IPS DF 4.7 (cell line): Measurements from ENCODE around the gene AOAH.
"Not testable (repeated sequence)": the region's sequence is repeated elsewhere in the genome, so short reads cannot be mapped to it uniquely, and the experiment has no call there.

ENCODE experiments used
- DNase-seq: peaks from one replicate; pipeline ENCODE4 v3.0.0-alpha.2; 2013; ENCODE audit warnings: low spot score; ENCODE audit errors: extremely low read depth

The AOAH gene

DNA sequence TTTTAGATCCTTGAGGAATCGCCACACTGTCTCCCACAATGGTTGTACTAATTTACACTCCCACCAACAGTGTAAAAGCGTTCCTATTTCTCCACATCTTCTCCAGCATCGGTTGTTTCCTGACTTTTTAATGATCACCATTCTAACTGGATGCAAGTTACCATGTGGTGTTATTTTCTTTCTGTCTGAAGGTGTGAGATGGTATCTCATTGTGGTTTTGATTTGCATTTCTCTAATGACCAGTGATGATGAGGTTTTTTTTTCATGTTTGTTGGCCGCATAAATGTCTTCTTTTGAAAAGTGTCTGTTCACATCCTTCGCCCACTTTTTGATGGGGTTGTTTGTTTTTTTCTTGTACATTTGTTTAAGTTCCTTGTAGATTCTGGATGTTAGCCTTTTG lies 20.4 kb downstream of the AOAH start:
- DNase-seq, result not testable (repeated sequence)

DNA sequence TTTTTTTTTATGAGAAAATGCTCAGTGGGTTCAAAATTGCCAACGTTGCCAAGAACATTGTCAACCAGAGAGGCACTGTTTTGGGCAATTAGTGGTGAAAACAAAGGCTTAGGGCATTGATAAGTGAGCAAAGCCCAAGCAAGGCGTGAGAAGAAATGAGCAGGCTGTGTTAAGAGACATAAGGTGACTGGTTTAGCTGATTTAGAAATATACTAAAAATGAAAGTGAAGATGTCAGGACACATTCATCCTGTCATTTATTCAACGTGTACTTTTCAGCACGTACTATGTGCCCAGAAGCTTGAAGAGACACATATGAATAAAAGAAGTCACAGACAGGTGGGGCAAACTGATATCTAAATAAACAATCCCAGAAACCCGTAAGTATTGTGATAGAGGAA lies 31.8 kb downstream of the AOAH start:
- no peak for DNase-seq

- DNase-seq, result no peak
These were observed 32.3 kb downstream of the AOAH start for GRCh38 chr7:36691983-36692382.

- DNase-seq, result no peak
These were observed 33.6 kb downstream of the AOAH start for GRCh38 chr7:36690514-36691187.

DNA sequence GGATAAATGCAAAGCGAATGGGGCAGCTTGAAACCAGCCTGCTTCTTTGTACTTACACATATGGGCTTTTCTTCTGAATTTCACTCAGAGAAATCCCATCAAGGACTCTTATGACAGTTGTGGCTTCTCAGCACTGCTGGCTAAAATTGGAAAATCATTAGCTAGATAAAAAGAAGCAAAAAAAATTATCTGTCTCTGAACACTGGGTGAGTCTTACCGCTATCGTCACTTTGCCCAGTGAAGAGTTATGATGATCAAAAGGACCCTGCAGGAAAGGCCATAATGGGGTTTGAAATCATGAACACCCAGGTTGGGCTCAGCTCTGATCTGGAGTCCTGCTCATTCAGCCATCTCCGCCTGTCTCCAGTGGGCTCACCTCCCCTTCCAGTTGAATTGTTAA lies 34.3 kb downstream of the AOAH start:
- no peak for DNase-seq

GRCh38 chr7:36686499-36686898 lies 37.8 kb downstream of the AOAH start:
- no peak for DNase-seq

DNA sequence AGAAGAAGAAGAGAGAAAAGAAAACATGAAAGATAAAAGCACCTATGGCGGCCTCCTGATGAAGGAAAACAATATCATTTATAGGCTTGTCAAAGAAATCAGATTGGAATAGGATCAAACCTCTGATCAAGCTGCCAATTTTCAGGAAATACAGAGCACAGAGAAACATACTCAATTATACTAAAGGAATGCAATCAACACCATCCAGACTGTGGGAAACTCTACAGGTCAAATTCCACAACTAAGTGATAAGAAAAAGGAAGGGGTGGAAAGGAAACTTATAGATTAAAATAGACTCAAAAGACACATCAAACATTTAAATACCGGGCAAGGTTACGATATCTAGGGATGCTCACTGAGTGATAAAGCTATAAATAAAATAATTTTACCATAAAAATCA lies 39.3 kb downstream of the AOAH start:
- no peak for DNase-seq

DNA sequence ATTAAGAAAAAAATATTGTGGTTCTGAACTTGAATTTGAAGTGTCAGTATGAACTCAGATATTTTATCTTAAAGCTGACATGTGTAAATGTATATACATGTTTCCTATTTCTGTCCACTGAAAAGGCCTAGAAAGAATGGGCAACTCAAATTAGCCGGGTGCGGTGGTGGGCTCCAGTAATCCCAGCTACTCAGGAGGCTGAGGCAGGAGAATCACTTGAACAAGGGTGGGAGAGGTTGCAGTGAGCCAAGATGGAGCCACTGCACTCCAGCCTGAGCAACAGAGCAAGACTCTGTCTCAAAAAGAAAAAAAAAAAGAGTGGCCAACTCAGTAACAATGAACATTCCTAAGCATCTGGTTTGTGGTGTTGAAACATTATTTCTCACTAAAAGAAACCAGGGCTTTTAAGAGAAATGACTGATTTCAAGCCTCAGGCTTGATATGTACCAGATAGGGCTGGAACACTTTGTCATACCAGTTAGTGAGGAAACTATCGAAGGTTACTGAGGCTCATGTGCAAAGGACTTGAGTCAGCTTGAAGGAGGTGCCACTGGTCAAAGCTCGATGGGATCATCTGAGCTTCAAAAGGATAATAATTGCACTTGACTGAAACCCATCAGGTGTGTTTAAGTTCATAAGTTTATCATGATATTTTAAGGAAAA lies 40.5 kb downstream of the AOAH start:
- DNase-seq, result no peak

- DNase-seq, result no peak
These were observed 41.2 kb downstream of the AOAH start for GRCh38 chr7:36683111-36683510.

DNA sequence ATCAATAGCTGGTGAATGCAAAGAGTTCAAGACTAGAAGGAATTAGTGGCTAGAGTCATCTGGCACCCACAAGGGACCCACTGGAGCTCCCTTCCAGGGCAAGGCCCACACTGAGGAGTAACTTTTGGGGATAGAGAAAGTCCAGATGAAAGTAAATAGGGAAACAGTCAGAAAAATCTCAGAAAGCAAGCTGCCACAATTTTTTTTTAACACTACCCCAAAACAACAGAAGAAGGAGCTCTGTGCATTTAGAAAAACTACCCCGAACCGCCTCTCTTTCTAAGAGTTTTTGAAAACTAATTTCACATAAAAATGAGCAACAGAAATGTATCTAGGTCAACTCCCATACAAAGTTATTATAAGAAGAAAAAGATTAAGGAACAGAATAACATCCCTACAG lies 42.2 kb downstream of the AOAH start:
- no peak for DNase-seq

- DNase-seq, result no peak
These were observed 46.4 kb downstream of the AOAH start for GRCh38 chr7:36677769-36678437.

DNA sequence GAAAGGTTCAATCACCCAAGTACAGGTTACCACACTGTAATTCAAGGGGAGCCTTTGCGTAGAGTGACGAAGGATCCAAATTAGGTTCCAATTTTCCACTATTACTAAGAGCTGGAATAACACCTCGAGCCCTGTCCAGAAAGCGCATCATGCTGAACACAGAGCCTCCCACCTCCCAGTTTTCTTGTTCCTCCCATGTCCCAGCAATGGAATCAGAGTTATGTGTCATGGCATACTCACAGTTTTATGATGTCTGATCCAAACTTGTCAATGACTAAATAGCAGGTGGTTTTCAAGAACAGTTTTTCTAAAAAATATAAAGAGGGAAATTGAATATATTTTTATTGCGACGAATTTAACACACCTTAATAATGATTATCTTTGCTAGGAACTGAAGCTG lies 50.6 kb downstream of the AOAH start:
- no peak for DNase-seq

DNA sequence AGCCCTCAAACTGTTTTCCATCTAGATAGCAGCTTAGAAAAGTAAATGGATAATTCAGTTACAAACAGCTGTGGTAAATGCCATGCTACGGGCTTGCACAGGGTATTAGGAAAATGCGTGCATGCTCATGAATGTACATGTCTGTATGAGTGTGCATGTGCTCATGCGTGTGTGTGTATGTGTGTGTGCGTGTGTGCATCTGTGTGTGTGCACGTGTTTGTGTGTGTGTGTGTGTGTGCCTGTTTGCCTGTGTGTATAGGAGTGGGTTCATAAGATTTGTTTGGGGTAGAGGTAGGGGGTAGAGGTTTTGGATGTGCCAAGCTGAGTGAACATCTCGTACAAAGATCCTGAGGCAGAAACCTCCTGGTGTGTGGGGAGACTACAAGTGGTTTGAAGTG lies 52.9 kb downstream of the AOAH start:
- DNase-seq, result no peak

DNA sequence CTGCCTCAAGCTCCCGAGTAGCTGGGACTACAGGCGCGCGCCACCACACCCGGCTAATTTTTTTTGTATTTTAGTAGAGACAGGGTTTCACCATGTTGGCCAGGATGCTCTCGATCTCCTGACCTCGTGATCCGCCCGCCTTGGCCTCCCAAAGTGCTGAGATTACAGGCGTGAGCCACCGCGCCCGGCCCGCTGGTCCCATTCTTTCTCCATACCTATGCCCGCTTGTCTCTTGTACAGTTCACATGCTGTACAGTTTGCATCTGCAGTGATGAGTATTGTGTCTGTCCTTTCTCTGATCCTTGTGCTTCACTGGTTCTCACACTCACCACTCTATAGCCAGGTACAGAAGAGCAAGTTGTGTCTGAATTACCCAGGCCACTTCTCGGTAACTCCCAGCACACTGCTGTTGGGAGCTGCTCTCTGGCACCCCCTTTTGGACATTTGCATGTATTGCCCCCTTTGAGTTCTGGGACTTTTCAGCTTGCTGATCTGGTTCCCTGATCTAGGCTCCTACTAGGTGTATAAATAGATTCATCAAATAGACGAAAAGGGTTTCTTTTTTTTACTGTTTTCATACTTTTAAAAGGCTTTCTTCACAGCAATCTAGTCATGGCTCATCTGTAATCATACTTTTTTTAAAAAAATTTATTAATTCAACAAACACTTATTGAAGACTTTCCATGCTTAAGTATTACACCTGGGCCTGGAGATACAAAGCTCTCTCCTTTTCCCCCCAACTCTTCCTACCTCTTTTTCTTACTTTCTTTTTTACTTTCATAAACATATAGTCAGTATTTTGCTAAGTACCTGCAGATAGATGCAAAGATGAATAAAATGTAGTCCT lies 53.5 kb downstream of the AOAH start:
- peak; percentile 68 for DNase-seq

DNA sequence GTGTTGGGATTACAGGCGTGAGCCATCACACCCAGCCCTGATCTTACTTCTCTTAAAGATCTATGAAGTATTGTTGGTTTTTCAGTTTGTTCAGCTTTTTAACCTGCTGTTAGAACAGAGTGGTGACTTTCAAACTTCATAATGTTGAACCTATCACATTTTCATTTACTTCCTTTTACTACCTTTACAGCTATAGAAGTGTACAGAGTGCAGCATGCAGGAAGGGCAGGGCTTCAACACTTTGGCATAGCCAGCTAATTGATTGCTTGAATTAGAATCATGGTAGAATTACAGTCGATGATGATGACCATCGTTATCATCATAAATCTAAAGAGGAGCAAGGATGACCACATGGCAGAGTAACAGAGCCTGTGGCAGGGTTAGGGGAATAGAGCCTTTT lies 55.5 kb downstream of the AOAH start:
- no peak for DNase-seq

GRCh38 chr7:36668080-36668479 lies 56.2 kb downstream of the AOAH start:
- DNase-seq, result no peak

DNA sequence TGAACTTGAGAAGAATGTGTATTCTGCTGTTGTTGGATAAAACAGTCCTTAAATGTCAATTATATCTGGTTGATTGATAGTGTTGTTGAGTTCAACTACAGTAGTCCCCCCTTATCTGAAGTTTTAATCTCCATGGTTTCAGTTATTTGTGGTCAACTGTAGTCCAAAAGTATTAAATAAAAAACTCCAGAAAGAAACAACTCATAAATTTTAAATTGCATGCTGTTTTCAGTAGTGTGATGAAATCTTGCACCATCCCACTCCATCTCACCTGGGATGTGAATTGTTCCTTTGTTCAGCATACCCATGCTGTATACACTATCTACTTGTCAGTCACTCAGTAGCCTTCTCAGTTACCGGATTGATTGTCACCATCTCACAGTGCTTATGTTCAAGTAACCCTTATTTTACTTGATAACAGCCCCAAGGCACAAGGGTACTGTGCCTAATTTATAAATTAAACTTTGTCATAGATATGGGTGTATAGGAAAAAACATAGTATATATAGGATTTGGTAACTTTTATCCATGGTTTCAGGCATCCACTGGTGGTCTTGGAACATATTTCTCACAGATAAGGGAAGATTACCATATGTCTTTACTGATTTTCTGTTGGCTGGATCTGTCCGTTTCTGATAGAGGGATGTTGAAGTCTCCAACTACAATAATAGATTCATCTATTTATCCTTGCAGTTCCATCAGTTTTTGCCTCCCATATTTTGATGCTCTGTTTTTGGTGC lies 57.1 kb downstream of the AOAH start:
- DNase-seq, result no peak

DNA sequence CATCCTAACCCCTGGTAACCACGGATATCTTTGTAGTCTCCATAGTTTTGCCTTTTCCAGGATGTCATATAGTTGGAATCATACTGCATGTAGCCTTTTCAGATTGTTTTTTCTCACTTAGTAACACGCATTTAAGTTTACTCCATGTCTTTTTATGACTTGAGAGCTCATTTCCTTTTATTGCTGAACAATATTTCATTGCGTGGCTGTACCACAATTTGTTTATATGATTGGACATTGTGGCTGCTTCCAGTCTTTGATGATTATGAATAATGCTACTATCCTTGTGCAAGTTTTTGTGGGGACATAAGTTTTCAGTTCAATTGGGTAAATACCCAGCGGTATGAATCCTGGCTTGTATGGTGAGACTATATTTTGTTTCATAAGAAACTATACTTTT lies 60.8 kb downstream of the AOAH start:
- DNase-seq, result no peak

- no peak for DNase-seq
These were observed 63.0 kb downstream of the AOAH start for GRCh38 chr7:36661135-36661840.

GRCh38 chr7:36659638-36660341 lies 64.5 kb downstream of the AOAH start:
- no peak for DNase-seq
